ENCODE results near the gene SGPP1. TPM values are rescaled to one million over a fixed set of nuclear protein-coding genes. Genes with fewer than 3 reads are reported as not detected.
A peak's percentile ranks its signal among the peaks of the same experiment; 100 is the strongest.
"Not testable (repeated sequence)": the region's sequence is repeated elsewhere in the genome, so short reads cannot be mapped to it uniquely, and the experiment has no call there.

Gene SGPP1
- total RNA-seq, 1 experiment from 2014 or later: 27.0 TPM

DNA sequence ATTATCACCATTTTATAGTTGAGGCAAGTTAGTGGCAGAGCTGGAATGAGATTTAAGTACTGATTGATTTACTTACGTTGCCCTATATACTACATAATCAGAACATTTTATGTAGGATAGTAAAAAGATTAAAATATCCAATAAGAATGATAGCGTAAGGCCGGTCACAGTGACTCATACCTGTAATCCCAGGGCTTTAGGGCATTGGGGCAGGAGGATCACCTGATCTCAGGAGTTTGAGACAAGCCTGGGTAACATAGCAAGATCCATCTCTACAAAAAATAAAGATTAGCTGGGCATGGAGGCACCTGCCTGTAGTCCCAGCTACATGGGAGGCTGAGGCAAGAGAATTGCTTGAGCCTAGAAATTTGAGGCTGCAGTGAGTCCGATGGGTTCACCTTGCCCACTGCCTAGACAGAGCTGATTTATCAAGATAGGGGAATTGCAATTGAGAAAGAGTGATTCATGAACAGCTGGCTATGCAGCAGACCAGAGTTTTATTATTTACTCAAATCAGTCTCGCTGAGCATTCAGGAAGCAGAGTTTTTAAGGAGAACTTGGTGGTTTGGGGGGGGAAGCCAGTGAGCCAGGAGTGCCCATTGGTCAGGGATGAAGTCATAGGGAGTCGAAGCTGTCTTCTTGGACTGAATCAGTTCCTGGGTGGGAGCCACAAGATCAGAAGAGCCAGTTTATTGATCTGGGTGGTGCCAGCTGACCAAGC is 24.7 kb upstream of the SGPP1 start:
- no peaks in the 10 kb centered on the region for H3K27me3 Mint-ChIP-seq (ENCODE audit: unreplicated experiment)
- H3K4me1 Mint-ChIP-seq (ENCODE audit: low read depth, unreplicated experiment): peaks cover 13% of the 10 kb centered on the region
- TF ChIP-seq, protein P1, sequence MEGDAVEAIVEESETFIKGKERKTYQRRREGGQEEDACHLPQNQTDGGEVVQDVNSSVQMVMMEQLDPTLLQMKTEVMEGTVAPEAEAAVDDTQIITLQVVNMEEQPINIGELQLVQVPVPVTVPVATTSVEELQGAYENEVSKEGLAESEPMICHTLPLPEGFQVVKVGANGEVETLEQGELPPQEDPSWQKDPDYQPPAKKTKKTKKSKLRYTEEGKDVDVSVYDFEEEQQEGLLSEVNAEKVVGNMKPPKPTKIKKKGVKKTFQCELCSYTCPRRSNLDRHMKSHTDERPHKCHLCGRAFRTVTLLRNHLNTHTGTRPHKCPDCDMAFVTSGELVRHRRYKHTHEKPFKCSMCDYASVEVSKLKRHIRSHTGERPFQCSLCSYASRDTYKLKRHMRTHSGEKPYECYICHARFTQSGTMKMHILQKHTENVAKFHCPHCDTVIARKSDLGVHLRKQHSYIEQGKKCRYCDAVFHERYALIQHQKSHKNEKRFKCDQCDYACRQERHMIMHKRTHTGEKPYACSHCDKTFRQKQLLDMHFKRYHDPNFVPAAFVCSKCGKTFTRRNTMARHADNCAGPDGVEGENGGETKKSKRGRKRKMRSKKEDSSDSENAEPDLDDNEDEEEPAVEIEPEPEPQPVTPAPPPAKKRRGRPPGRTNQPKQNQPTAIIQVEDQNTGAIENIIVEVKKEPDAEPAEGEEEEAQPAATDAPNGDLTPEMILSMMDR (IDR thresholded peaks at IDR 0.05; ENCODE audit: unreplicated experiment): no peak
- peak; percentile 76 for DNase-seq
- BruUV-seq (replicated peaks): no TSS peak
- H3K36me3 Mint-ChIP-seq (ENCODE audit: insufficient read depth, unreplicated experiment): peaks cover 8% of the 10 kb centered on the region
- peak overlapping the region; percentile 82 for H3K27ac Mint-ChIP-seq (ENCODE audit: unreplicated experiment)
- intact Hi-C loops (cut with micrococcal nuclease; ENCODE audit: unreplicated experiment): no loop called here
- CTCF ChIA-PET: interaction anchor here (1.0 kb wide), 2 partner anchors 18 to 111 kb away, joined by 4 to 5 read pairs; partner anchors contain the start of gene WDR89
- peak overlapping the region; percentile 58 for H3K4me3 Mint-ChIP-seq (ENCODE audit: low read depth, unreplicated experiment)
- no peaks in the 10 kb centered on the region for H3K9me3 Mint-ChIP-seq (ENCODE audit: low read depth, unreplicated experiment)

DNA sequence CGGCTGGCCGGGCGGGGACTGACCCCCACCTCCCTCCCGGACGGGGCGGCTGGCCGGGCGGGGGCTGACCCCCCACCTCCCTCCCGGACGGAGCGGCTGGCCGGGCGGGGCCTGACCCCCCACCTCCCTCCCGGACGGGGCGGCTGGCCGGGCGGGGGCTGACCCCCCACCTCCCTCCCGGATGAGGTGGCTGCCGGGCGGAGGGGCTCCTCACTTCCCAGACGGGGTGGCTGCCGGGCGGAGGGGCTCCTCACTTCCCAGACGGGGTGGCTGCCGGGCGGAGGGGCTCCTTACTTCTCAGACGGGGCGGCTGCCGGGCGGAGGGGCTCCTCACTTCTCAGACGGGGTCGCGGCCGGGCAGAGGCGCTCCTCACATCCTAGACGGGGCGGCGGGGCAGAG is 23.2 kb upstream of the SGPP1 start:
- H3K4me3 Mint-ChIP-seq (ENCODE audit: low read depth, unreplicated experiment); DNase-seq; H3K27ac Mint-ChIP-seq (ENCODE audit: unreplicated experiment); intact Hi-C loops (cut with micrococcal nuclease; ENCODE audit: unreplicated experiment); CTCF ChIA-PET; BruUV-seq (replicated peaks); H3K36me3 Mint-ChIP-seq (ENCODE audit: insufficient read depth, unreplicated experiment); H3K27me3 Mint-ChIP-seq (ENCODE audit: unreplicated experiment); H3K9me3 Mint-ChIP-seq (ENCODE audit: low read depth, unreplicated experiment): not testable (repeated sequence)
- H3K4me1 Mint-ChIP-seq (ENCODE audit: low read depth, unreplicated experiment): peaks cover 16% of the 10 kb centered on the region

- no peak overlapping the region for H3K27ac Mint-ChIP-seq (ENCODE audit: unreplicated experiment)
- no peak overlapping the region for H3K4me3 Mint-ChIP-seq (ENCODE audit: low read depth, unreplicated experiment)
- H3K27me3 Mint-ChIP-seq (ENCODE audit: unreplicated experiment): no peaks in the 10 kb centered on the region
- TF ChIP-seq, protein P1 (IDR thresholded peaks at IDR 0.05; ENCODE audit: unreplicated experiment): no peak
- CTCF ChIA-PET: no interaction called here
- peaks cover 22% of the 10 kb centered on the region for H3K4me1 Mint-ChIP-seq (ENCODE audit: low read depth, unreplicated experiment)
- no TSS peak for BruUV-seq (replicated peaks)
- intact Hi-C loops (cut with micrococcal nuclease; ENCODE audit: unreplicated experiment): loop anchor here (5.0 kb wide), 1 partner anchor 76 kb away; no protein-coding TSS in a partner anchor
- H3K9me3 Mint-ChIP-seq (ENCODE audit: low read depth, unreplicated experiment): no peaks in the 10 kb centered on the region
- H3K36me3 Mint-ChIP-seq (ENCODE audit: insufficient read depth, unreplicated experiment): peaks cover 5% of the 10 kb centered on the region
- DNase-seq: no peak
These were observed 20.0 kb upstream of the SGPP1 start for GRCh38 chr14:63747846-63748245.

GRCh38 chr14:63745858-63746425 is 18.1 kb upstream of the SGPP1 start:
- intact Hi-C loops (cut with micrococcal nuclease; ENCODE audit: unreplicated experiment): loop anchor here (5.0 kb wide), 1 partner anchor 74 kb away; no protein-coding TSS in a partner anchor
- TF ChIP-seq, protein P1 (IDR thresholded peaks at IDR 0.05; ENCODE audit: unreplicated experiment): no peak
- Mint-ChIP-seq H3K9me3 (ENCODE audit: low read depth, unreplicated experiment) (no peaks in the 10 kb centered on the region), H3K4me3 (ENCODE audit: low read depth, unreplicated experiment) (no peak overlapping the region), H3K27ac (ENCODE audit: unreplicated experiment) (no peak overlapping the region), H3K4me1 (ENCODE audit: low read depth, unreplicated experiment) (peaks cover 16% of the 10 kb centered on the region), H3K36me3 (ENCODE audit: insufficient read depth, unreplicated experiment) (no peaks in the 10 kb centered on the region), H3K27me3 (ENCODE audit: unreplicated experiment) (no peaks in the 10 kb centered on the region)
- CTCF ChIA-PET: interaction anchor here (0.7 kb wide), 1 partner anchor 104 kb away, joined by 3 read pairs; the partner anchor contains the start of gene WDR89
- DNase-seq: peak; percentile 6
- no TSS peak for BruUV-seq (replicated peaks)

Data from Calu3 (cell line).